ENCODE results near the gene PRKAR1B. TPM values are rescaled to one million over a fixed set of nuclear protein-coding genes. Genes with fewer than 3 reads are reported as not detected.

Gene PRKAR1B
- total RNA-seq, 1 experiment from 2014 or later = 43.3 TPM

GRCh38 chr7:628402-628763, 98.7 kb downstream of the PRKAR1B start:
- Histone ChIP-seq H3K23ac (ENCODE audit: insufficient read length, low read depth, low read length) (no peak overlapping the region), H4K20me1 (ENCODE audit: control insufficient read depth, insufficient read depth, insufficient read length) (peaks cover 6% of the 10 kb centered on the region), H3T11ph (ENCODE audit: low read length) (no peak overlapping the region), H3K18ac (ENCODE audit: insufficient read length, low read depth, low read length) (no peak overlapping the region), H2AK5ac (ENCODE audit: insufficient read length, low read length) (no peak overlapping the region), H4K91ac (ENCODE audit: insufficient read length, low read depth, low read length) (no peak overlapping the region), H3K14ac (ENCODE audit: insufficient read depth, low read length) (no peak overlapping the region), H3K4me2 (ENCODE audit: insufficient read depth, insufficient read length, low read length) (no peak overlapping the region), H3K9ac (ENCODE audit: extremely low read depth, insufficient read length, low read length) (no peak overlapping the region), H3K4me1 (ENCODE audit: insufficient read depth, low read length) (no peaks in the 10 kb centered on the region), H2AFZ (ENCODE audit: low read length) (no peak overlapping the region), H3K27ac (ENCODE audit: insufficient read length, low read depth, low read length) (no peak overlapping the region), H2BK120ac (ENCODE audit: low read depth, low read length, poor library complexity, severe bottlenecking) (no peak overlapping the region), H4K5ac (ENCODE audit: insufficient read length, low read depth, low read length) (no peak overlapping the region), H2BK5ac (ENCODE audit: insufficient read length, low read length) (no peak overlapping the region), H2BK20ac (ENCODE audit: low read depth, low read length, poor library complexity, severe bottlenecking) (no peak overlapping the region), H3K79me2 (ENCODE audit: insufficient read depth, low read length) (no peaks in the 10 kb centered on the region), H4K8ac (replicated peaks; ENCODE audit: insufficient read length, low read depth, low read length) (no peak overlapping the region), H2BK12ac (ENCODE audit: insufficient read length, low read depth, low read length) (no peak overlapping the region), H3K4ac (ENCODE audit: low read depth, low read length) (no peak overlapping the region), H3K9me3 (ENCODE audit: control insufficient read depth, low read depth, low read length) (peaks cover 5% of the 10 kb centered on the region), H2BK15ac (ENCODE audit: low read depth, low read length) (no peak overlapping the region), H3K79me1 (ENCODE audit: insufficient read depth, low read depth, low read length, poor library complexity, severe bottlenecking) (no peaks in the 10 kb centered on the region), H3K27me3 (ENCODE audit: insufficient read depth, low read length) (no peaks in the 10 kb centered on the region), H3K56ac (ENCODE audit: insufficient read length, low read depth, low read length) (no peak overlapping the region), H3K23me2 (ENCODE audit: insufficient read length, low read depth, low read length, poor library complexity, severe bottlenecking) (no peaks in the 10 kb centered on the region)
- H3K4me1 Mint-ChIP-seq = no peaks in the 10 kb centered on the region
- TF ChIP-seq CTCF (conservative IDR thresholded peaks at IDR 0.05) = no peak
- no peak overlapping the region for H3K4me3 Mint-ChIP-seq
- peaks cover 15 to 28% (median 20%) of the 10 kb centered on the region in 3 experiments for H3K36me3 Mint-ChIP-seq (ENCODE audit: insufficient read depth in 1 of 3, low read depth in 3 of 3)
- H3K9me3 Mint-ChIP-seq = peaks cover 17 to 23% of the 10 kb centered on the region in 2 experiments
- no peak for DNase-seq
- H3K27me3 Mint-ChIP-seq (ENCODE audit: low read depth) = no peaks in the 10 kb centered on the region
- WGBS (ENCODE audit: extremely low coverage, insufficient read length, low lambda C conversion rate) = no CpG with 5 or more reads among the region's 13 CpGs
- no peak overlapping the region for H3K27ac Mint-ChIP-seq
